GM18520 (cell line): ENCODE data around the gene BRD9.

ENCODE experiments used
- ATAC-seq: cut with Tn5 transposase; IDR thresholded peaks from one replicate; pipeline ENCODE4 v1.9.1; 2021; ENCODE audit not compliant: unreplicated experiment

The BRD9 gene

GRCh38 chr5:905139-905642 is 12.6 kb upstream of the BRD9 start:
- ATAC-seq = no peak

GRCh38 chr5:903756-904096 is 11.1 kb upstream of the BRD9 start:
- no peak for ATAC-seq

GRCh38 chr5:902129-902916 is 9.7 kb upstream of the BRD9 start:
- ATAC-seq = no peak

DNA sequence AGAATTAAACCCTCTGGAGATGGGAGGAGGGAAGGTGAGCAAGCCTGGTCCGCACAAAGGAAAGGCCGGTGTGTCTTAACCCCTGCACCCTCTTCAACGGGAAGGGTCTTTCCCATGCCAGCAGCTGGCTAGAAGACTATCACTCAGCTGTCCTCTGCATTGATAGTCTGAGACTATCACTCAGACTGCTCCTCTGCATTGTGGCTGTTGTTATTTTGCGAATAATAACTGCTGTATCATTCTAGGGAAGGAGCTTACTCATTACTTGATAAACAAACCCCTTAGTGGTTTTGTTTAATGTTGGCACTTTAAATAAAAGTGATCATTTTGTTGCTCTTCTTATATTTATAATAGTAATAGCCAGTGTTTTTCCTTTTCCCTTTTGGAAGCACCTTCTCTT is 8.2 kb upstream of the BRD9 start:
- no peak for ATAC-seq

- ATAC-seq = no peak
Measured at GRCh38 chr5:893711-894110, 1.1 kb upstream of the BRD9 start.

DNA sequence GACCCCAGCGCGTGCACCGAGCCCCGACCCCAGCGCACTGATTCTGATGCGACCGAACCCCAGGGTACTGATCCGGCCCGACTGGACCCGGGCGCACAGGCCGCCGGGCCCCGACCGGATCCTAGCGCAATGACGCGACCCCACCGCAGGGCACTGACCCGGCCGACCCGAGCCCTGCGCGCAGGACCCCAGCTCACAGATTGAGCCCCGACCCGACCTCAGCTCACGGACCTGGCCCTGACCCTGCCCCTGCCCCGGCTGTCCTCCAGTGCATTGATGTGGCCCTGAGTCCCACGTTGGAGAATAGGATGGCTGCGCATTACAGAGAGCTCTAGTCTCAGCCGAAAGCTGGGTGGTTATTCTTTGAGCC is 521 bp upstream of the BRD9 start:
- no peak for ATAC-seq

DNA sequence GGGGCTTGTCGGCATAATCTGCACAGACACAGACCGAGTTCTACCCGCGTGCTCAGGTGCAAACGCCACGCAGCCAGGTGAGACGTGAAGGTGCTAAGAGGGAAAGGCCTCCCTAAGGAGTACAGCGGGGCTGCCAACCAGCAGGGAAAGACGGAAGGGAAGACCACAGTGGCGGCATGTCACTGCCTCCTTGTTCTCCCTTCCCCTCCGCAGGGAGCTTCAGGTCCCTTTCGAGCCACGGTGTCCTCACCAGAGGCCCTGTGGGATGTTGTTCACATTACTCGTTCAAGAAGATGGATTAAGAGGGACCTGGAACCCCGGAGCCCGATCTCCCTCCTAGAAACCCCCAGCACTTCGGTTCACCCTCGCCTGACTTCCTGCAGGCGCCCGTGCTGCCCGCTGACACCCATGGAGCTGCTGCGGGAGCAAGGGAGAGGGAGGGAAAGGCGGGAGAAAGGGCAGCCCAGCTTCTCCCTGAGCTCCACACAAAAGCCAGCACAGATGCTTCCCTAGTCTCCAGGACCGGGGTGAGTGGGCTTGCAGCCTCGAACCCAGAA is 686 bp downstream of the BRD9 start:
- ATAC-seq = no peak

DNA sequence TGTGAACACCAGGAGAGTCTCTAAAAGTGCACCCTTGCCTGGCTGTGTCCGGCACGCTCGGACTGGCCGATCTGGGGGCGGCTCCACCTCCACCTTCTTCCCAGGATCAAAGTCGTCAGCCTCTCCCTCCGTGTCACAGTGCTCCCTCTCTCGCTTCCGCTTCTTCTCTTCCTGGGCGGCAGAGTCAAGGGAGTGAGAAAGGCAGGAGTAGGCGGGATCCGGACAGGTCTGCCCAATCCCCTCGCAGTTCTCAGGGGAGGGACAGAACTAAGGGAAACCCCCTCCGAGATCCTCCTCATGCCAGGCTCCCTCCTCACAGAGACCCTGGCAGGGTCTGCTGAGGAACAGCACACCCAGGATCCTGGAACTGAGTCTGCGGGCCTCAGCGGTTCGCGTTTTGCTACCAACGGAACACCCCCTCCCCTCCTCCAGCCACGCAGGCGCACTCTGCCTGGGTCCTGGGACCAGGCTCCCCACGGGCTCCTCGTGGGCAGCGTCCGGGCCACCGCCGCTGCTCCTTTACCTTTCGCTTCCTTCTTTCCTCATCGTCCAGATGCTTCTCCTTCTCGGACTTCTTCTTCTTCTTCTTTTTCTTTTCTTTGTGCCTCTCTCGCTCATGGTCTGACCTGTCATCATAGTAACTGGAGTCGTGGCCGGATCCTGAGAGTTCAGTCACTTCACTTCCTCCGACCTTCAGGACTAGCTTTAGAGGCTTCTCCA is 1.3 kb downstream of the BRD9 start:
- no peak for ATAC-seq

- no peak for ATAC-seq
Measured at GRCh38 chr5:889075-889710, 3.4 kb downstream of the BRD9 start.

- no peak for ATAC-seq
Measured at GRCh38 chr5:888638-889035, 4.0 kb downstream of the BRD9 start.

DNA sequence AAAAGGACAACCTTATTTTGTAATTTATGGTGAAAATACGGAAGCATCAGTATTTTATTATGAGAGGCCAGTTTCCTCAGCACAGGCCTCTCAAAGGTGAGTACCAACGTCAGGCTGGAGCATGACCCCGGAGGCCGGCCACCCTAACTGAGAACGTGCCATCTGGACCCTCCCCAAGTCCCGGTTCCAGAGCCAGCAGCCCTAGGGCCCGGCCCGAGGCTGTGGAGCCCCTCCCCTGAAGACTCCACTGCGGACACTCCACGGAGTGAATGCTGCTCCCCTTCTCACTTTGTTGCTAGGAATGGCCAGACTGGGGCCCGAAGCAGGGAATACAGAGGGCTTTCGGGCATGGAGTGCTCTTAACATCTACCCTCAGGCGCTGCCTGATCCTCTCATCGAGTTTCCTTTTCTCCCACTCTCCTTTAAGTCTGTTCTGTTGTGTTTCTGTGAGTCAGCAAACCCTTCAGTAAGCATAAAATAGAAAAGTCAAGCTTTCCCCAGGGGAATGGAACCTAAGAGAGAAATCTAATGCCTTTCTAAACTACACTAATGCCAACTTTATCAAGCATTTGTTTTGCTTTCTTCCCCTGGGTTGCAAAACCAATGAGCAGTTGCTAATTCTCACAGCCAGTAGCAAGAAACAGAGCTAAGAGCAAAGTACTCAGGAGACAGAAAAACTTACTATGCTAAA is 4.5 kb downstream of the BRD9 start:
- ATAC-seq = no peak

DNA sequence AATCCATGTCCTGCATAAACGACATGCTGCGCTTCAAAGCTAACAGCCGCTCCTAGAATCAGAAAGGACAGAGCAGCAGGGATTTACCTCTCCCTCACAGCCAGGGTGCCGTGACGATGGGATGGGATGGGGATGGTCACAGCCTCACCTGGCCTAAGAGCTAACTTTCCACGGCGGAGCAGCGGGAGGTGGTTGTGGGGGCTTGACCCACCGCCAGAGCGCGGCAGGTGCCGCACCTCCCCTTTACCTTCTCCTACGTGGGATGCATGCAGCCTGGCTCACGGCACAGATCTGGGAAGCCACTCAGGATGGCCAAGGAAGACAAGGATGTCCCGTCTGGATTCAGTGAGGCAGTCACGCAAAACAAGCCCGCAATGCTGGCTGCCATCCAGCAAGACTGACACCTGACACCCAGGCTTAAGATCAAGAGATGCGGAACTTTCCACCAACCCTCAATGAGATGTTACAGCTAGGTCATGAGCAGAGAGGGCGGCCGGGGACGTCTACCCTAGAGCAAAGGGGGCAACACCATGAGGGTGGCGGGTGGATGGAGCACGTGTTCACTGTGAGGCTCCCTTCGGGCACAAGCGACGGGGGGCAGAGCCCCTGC is 5.8 kb downstream of the BRD9 start:
- no peak for ATAC-seq

DNA sequence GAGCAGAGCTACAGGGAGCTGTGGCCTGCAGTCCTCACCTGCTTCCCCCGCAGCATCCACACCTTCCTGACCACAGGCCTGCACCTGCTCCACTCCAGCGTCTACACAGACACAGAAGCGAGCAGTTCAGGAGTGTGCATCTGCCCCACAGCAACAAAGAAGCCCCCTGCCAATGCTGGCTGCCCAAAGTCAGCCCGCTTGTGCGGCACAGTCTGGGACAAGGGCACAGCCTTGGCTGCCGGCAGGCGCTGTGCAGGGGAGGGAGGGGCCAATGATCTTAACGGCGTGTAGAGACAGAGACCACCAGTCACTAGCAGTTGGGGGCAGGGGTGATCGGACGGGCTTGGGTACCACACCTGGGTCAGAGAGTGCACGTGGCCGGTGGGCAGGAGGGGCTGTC is 6.6 kb downstream of the BRD9 start:
- ATAC-seq = no peak

GRCh38 chr5:885529-885928 is 7.1 kb downstream of the BRD9 start:
- no peak for ATAC-seq

DNA sequence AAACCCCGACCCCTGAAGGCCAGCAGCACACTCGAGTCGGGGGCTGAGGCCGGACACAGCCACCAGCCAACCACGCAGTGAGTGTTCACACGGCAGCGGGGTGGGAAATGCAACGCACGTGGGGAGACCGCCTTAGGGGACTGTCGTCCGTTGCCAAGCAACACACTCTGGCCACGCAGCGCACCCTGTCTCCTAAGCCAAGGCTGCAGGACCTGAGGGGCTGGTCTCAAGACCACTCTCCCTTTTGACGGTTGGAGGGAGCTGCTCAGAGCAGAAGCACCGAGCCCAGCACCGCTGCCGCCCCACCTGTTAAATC is 7.5 kb downstream of the BRD9 start:
- no peak for ATAC-seq

DNA sequence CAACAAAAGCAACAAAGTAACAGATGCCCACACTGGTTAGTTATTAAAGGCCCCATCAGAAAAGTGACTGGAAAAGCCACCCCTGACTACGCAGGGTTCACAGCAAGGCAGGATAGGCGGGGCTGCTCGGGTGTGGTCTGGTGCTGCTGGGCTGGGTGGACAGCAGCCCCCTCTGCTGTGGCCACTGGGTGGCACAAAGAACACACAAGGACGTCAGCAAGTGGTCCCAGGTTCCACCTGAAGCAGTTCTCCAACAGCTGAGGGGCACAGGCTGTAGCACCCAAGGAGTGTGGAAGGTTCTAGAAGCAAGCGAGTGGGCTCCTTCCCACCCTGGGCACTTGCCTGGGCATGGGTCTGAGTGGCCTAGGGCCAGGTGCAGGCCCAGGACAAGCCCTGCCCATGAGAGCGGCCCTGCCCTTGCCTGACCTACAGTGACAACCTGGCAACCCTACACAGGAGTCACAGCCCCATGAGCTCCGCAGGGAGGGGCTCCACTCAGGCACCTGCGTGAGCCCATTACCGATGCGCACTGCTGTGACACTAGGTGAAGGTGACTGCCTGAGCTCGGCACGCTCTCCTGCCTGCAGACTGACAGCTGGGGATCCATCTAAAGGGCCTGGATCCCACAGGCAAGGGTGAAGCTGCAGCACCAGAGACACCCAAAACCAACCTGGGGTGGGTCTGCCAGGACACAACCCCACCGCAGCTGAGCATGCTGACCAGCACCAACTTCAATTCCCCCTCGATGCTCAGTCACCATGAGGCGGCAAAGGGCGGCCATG is 8.1 kb downstream of the BRD9 start:
- no peak for ATAC-seq

DNA sequence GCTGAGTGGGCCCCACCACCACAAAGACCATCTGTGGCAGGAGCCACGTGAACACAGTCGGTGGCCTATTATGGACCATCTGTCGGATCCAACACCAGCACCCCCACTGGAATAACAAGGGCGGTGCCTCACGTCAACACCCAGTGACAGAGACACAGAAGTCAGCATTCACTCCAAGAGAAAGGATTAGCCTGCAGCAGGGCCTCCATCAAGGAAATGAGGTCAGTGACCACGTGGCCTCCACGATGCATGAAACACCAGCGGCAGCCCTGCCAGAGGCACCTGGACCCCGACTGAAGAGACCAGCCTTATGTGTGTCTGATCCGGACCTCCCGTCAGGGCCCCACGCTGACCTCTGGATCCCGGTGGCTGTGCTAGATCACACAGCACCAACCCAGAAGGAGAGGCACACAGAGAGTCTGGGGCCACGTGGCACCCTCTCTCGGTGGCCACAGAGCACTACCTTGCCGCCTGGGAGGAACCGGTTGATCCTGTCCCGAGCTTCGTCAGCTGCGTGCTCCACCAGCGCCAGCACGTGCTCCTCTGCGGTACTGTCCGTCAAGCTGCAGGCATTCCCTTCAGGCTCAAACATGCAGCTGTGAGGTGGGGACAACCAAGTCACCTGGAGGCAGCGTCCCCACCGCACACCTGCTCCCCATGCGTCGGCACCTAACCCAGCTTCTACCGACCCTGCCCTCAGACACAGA is 9.0 kb downstream of the BRD9 start:
- no peak for ATAC-seq

DNA sequence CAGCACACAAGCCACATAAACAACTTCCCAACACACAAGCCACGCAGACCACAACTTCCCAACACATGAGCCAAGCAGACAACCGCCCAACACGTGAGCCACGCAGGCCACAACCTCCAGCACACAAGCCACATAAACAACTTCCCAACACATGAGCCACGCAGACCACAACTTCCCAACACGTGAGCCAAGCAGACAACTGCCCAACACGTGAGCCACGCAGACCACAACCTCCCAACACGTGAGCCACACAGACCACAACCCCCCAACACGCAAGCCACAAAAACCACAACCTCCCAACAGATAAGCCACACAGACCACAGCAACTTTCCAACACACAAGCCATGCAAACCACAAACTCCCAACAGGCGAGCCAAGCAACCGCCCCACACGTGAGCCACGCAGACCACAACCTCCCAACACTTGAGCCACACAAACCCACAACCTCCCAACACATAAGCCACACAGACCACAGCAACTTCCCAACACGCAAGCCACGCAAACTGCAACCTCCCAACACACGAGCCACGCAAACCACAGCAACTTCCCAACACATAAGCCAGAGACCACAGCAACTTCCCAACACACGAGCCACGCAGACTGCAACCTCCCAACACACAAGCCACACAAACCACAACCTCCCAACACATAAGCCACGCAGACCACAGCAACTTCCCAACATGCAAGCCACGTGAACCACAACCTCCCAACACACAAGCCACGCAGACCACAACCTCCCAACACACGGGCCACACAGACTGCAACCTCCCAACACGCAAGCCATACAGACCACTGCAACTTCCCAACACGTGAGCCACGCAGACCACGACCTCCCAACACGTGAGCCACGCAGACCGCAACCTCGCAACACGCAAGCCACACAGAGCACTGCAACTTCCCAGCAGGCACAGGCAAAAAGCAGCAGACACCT is 10.1 kb downstream of the BRD9 start:
- ATAC-seq = no peak

GRCh38 chr5:881551-881935 is 11.1 kb downstream of the BRD9 start:
- no peak for ATAC-seq
